DND-41 (cell line): ENCODE data around the gene UQCRFS1.

Experiments used
- ATAC-seq: fragments of 200-7000 bp; cut with Tn5 transposase; 3 replicates; pipeline ENCODE4 v1.9.1; 2021; ENCODE audit warnings: low read depth; ENCODE audit not compliant: insufficient read depth
- DNase-seq: peaks from one replicate; pipeline ENCODE4 v3.0.0-alpha.2; 2020
- H2AFZ ChIP-seq: 2 replicates; pipeline ENCODE4 v1.6.0; 2012; ENCODE audit warnings: low read depth, low read length
- H3K27ac ChIP-seq: 2 replicates; pipeline ENCODE4 v1.5.1; 2012; ENCODE audit warnings: low read length, inconsistent platforms
- H3K27me3 ChIP-seq: fragments of 200-600 bp; sonication (generic); 2 replicates; pipeline ENCODE4 v1.6.0; 2012; ENCODE audit warnings: low read length, mild to moderate bottlenecking, inconsistent platforms; ENCODE audit not compliant: insufficient read depth, poor library complexity
- H3K36me3 ChIP-seq: 2 replicates; pipeline ENCODE4 v1.5.1; 2012; ENCODE audit warnings: low read length, inconsistent platforms; ENCODE audit not compliant: insufficient read depth
- H3K4me1 ChIP-seq: 2 replicates; pipeline ENCODE4 v1.5.1; 2012; ENCODE audit warnings: mild to moderate bottlenecking, low read length; ENCODE audit not compliant: insufficient read depth
- H3K4me2 ChIP-seq: 2 replicates; pipeline ENCODE4 v1.6.0; 2012; ENCODE audit warnings: mild to moderate bottlenecking, moderate library complexity, low read length, inconsistent platforms; ENCODE audit not compliant: insufficient read depth
- H3K4me3 ChIP-seq, 2 experiments: fragments of 200-600 bp in 1 of 2; shearing (Covaris generic) in 1 of 2; 2 replicates each; pipeline ENCODE4 v1.5.1; 2012 to 2016; ENCODE audit warnings: inconsistent platforms in 2 of 2, low read length in 2 of 2, mild to moderate bottlenecking in 2 of 2, low read depth in 1 of 2, moderate library complexity in 1 of 2
- H3K79me2 ChIP-seq: 2 replicates; pipeline ENCODE4 v1.6.0; 2012; ENCODE audit warnings: low read length, inconsistent platforms; ENCODE audit not compliant: insufficient read depth
- H3K9ac ChIP-seq: 2 replicates; pipeline ENCODE4 v1.6.0; 2012; ENCODE audit warnings: low read depth, mild to moderate bottlenecking, inconsistent platforms, low read length, moderate library complexity
- H3K9me3 ChIP-seq: 2 replicates; pipeline ENCODE4 v1.5.1; 2012; ENCODE audit warnings: low read length, moderate library complexity, mild to moderate bottlenecking, inconsistent platforms; ENCODE audit not compliant: insufficient read depth, severe bottlenecking
- H4K20me1 ChIP-seq: 2 replicates; pipeline ENCODE4 v1.6.0; 2012; ENCODE audit warnings: low read length; ENCODE audit not compliant: insufficient read depth
- CTCF ChIP-seq: IDR thresholded peaks from 2 replicates; pipeline ENCODE4 v1.5.1; 2012; ENCODE audit warnings: borderline replicate concordance, low read length, moderate library complexity, mild to moderate bottlenecking; ENCODE audit not compliant: poor library complexity, severe bottlenecking; ENCODE audit errors: extremely low read depth
- EZH2 ChIP-seq: IDR thresholded peaks from 3 replicates; pipeline ENCODE4 v1.6.1; 2012; ENCODE audit warnings: borderline replicate concordance, low read depth, mild to moderate bottlenecking, moderate library complexity, low read length, inconsistent platforms; ENCODE audit not compliant: severe bottlenecking

The UQCRFS1 gene

GRCh38 chr19:29206453-29206852 lies 6.5 kb downstream of the UQCRFS1 start:
- peaks cover 2% of the 10 kb centered on the region for H3K9me3 ChIP-seq
- H3K4me2 ChIP-seq: no peak overlapping the region
- H3K9ac ChIP-seq: no peak overlapping the region
- DNase-seq: no peak
- TF ChIP-seq EZH2: no peak
- no peak for TF ChIP-seq CTCF
- H3K36me3 ChIP-seq: peaks cover 49% of the 10 kb centered on the region
- no peak overlapping the region for H3K4me3 ChIP-seq
- H2AFZ ChIP-seq: no peak overlapping the region
- no peaks in the 10 kb centered on the region for H3K27me3 ChIP-seq
- H3K79me2 ChIP-seq: peaks cover 47% of the 10 kb centered on the region
- no peak for ATAC-seq
- peaks cover 63% of the 10 kb centered on the region for H4K20me1 ChIP-seq
- H3K4me1 ChIP-seq: peaks cover 14% of the 10 kb centered on the region
- no peak overlapping the region for H3K27ac ChIP-seq

DNA sequence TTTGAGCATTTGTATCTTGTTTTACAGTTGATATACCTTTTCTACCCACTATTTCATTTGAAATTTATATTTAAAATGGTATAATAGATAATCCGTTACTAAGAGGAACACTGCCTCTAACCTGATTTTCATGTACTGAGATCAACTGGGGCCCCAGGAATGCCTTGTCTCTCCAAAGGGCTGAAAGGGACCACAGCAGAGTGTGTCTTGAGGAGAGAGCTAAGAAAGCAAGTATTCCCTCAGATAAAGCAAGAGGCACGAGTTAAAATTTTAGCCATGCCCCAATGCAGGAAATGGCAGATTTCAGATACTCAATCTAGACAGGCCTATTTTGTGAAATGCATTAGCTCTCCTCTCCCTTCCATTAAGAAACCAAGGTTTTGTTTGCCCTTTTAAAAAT lies 10.7 kb downstream of the UQCRFS1 start:
- H3K27me3 ChIP-seq: no peaks in the 10 kb centered on the region
- H3K9ac ChIP-seq: no peak overlapping the region
- H3K4me1 ChIP-seq: no peaks in the 10 kb centered on the region
- DNase-seq (no peak), ATAC-seq (no peak)
- peaks cover 32% of the 10 kb centered on the region for H4K20me1 ChIP-seq
- H3K79me2 ChIP-seq: peaks cover 8% of the 10 kb centered on the region; the same call in 1 of the 2 replicates
- TF ChIP-seq EZH2: no peak
- TF ChIP-seq CTCF: no peak
- H3K4me2 ChIP-seq: no peak overlapping the region
- no peaks in the 10 kb centered on the region for H3K9me3 ChIP-seq
- H2AFZ ChIP-seq: no peak overlapping the region
- H3K27ac ChIP-seq: no peak overlapping the region
- no peak overlapping the region for H3K4me3 ChIP-seq
- H3K36me3 ChIP-seq: peaks cover 23% of the 10 kb centered on the region

DNA sequence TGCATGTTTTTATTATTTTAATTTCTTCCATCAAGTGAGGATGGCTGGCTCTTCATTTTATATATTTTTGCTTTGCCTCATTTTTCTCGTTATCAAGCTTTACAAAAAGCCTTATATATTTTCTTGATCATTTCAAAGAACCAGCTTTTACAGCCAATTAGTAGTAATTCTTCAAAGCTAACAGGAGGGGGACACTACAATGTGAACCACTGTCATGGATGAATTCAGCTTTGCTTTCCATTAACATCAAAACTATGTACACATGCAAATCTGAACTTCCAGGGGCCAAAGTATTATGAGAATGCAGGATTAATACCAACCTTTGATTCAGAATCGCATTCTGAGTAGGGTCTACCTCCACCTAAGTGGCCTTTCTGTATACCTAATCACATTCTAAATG lies 11.1 kb downstream of the UQCRFS1 start:
- peak; percentile 6 for TF ChIP-seq CTCF
- TF ChIP-seq EZH2: no peak
- no peak overlapping the region for H2AFZ ChIP-seq
- peaks cover 29% of the 10 kb centered on the region for H4K20me1 ChIP-seq
- peaks cover 7% of the 10 kb centered on the region; the same call in 1 of the 2 replicates for H3K79me2 ChIP-seq
- DNase-seq (no peak), ATAC-seq (no peak)
- H3K4me3 ChIP-seq: no peak overlapping the region
- no peaks in the 10 kb centered on the region for H3K4me1 ChIP-seq
- H3K36me3 ChIP-seq: peaks cover 19% of the 10 kb centered on the region
- H3K9ac ChIP-seq: no peak overlapping the region
- no peaks in the 10 kb centered on the region for H3K27me3 ChIP-seq
- H3K27ac ChIP-seq: no peak overlapping the region
- H3K9me3 ChIP-seq: no peaks in the 10 kb centered on the region
- no peak overlapping the region for H3K4me2 ChIP-seq

DNA sequence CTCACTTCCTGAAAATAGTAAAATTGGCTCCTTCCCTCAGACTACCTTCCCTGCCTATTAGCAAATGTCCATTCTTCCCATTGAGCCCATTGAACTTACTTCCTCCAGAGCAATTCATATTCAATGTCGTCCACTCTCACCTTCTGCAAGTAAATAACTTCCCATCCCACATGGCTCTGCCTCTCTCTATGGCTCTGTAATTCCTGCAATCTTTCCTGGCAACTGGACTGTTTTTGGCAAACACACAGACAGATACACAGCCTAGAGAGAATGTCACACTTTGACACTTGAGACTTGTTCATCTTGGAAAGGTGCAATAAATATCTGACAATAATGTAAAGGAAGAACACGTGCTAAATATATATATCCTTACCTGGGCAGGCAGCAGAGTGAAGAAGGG lies 18.3 kb downstream of the UQCRFS1 start:
- Histone ChIP-seq H3K36me3 (no peaks in the 10 kb centered on the region), H3K9ac (no peak overlapping the region), H4K20me1 (no peaks in the 10 kb centered on the region), H2AFZ (no peak overlapping the region), H3K4me2 (no peak overlapping the region), H3K4me1 (0 out of 2 replicates have a peak, but pooled peaks cover 2% of the 10 kb centered on the region), H3K79me2 (no peaks in the 10 kb centered on the region), H3K9me3 (no peaks in the 10 kb centered on the region), H3K27me3 (no peaks in the 10 kb centered on the region), H3K4me3 (no peak overlapping the region), H3K27ac (no peak overlapping the region)
- TF ChIP-seq CTCF: no peak
- TF ChIP-seq EZH2: no peak
- ATAC-seq: no peak
- no peak for DNase-seq
